HG02884 (cell line): ENCODE data around the gene GPATCH4.
"Not testable (repeated sequence)": the region's sequence is repeated elsewhere in the genome, so short reads cannot be mapped to it uniquely, and the experiment has no call there.

Experiments
- ATAC-seq: cut with Tn5 transposase; IDR thresholded peaks from one replicate; pipeline ENCODE4 v1.9.1; 2021; ENCODE audit warnings: mild to moderate bottlenecking, moderate library complexity; ENCODE audit not compliant: unreplicated experiment

GPATCH4 gene

DNA sequence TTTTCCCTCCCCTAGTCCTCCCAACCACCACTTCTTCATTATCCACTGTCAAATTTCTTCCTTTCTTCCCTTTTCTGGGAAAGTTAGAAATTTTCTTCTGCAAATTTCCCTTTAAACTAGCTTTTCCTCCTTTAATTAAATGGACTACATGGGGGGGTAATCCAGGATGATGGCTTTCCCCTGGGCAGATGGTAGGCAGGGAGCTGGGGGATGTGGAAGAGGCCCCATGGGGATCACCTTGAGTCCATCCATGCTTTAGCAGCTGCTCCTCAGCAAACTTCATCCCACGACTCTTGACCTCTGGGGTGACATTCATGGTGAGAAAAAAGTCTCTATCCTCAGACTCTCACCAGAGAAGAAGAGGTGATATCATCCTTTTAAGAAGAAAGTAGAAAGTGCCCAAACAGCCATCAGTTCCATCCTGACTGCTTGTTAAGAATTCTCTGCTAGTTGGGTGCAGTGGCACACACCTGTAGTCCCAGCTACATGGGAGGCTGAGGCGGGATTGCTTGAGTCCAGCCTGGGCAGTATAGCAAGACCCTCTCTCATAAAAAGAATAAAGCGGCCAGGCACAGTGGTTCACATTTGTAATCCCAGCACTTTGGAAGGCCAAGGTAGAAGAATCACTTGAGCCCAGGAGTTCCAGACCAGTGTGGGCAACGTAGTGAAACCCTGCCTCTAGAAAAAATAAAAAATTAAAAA lies 2.4 kb downstream of the GPATCH4 start:
- ATAC-seq = no peak

DNA sequence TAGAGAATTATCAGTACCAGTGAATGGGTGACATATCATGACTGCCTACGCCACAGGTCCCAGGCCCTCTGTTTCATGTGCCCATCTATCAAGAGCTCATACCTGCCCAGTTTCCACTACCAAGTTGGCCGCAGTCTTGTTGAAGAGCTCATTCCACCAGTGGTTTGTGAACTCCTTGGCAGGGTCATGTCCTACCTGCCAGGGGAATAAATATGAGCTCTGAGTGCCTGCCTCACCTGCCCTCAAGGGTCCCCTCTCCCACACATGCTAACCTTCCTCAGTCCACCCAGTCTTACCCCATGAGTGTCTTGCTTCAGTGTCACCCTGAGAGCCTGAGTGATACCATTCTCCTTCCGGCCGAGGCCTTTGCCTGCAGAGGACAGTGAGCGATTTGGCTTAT lies 3.2 kb downstream of the GPATCH4 start:
- ATAC-seq = no peak

DNA sequence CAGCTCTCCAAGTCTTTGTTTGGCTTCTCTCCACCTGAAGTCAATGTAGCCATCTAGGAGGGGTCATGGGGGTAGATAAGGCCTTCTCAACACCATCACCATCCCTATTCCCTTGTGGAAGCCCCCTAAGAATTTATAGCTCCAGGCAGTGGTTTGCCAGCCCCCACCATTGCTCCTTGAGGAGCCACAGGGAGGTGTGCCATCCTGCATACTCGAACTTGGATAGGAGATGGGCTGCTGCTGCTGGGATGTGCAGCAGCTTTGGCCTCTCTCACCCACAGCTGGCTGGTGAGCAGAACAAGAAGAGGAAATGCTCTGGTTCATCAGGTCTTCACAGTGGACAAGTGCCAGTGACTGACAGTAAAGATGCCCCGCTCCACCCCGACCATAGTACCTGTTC lies 4.9 kb downstream of the GPATCH4 start:
- no peak for ATAC-seq

DNA sequence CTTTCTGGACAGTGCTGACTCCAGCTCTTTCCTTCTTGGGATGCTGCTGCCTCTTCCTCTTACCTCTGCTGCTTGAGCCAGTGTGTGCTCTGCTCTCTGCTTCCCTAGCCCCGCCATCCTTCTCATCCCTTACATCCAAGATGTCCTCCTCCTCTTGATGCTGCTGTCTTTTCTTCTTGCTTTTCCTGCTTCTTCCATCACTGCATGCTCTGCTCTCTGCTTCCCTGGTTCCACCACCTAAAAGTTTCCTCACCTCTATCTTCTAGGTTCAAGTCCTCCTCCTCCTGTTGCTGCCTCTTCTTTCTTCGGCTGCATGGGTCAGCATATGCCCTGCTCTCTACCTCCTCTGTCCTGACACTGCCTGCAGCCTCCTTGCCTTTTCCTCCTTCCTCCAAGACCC lies 6.3 kb downstream of the GPATCH4 start:
- no peak for ATAC-seq

GRCh38 chr1:156594190-156594589 lies 7.1 kb downstream of the GPATCH4 start:
- ATAC-seq = no peak

- no peak for ATAC-seq
Observed at GRCh38 chr1:156593661-156593989, 7.7 kb downstream of the GPATCH4 start.

- no peak for ATAC-seq
Observed at GRCh38 chr1:156592910-156593660, 8.2 kb downstream of the GPATCH4 start.

DNA sequence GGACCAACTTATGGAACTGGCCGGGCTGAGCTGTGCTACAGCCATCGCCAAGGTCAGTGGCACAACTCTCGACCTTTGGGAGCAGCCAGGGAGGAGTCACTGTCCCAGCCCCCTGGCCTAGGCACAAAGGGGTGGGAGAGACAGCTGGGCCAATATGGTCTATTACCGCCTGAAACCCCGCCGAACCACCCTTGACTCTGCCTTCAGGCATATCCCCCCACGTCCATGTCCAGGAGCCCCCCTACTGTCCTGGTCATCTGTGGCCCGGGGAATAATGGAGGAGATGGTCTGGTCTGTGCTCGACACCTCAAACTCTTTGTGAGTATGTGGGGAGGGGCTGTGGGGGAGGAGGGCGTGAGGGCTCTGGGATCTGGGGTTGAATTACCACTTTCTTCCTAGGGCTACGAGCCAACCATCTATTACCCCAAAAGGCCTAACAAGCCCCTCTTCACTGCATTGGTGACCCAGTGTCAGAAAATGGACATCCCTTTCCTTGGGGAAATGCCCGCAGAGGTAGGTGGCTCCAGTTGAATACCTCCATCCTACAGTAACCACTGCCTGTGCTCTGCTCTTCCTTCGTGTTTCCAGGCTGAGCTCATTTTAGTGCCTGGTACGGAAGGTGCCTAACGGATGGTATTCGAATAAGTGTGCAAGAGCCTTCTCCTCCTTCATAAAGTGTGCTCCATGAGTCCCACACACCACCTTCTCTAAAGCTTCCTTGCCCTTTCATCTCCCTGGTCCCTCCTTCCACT lies 8.9 kb downstream of the GPATCH4 start:
- no peak for ATAC-seq

DNA sequence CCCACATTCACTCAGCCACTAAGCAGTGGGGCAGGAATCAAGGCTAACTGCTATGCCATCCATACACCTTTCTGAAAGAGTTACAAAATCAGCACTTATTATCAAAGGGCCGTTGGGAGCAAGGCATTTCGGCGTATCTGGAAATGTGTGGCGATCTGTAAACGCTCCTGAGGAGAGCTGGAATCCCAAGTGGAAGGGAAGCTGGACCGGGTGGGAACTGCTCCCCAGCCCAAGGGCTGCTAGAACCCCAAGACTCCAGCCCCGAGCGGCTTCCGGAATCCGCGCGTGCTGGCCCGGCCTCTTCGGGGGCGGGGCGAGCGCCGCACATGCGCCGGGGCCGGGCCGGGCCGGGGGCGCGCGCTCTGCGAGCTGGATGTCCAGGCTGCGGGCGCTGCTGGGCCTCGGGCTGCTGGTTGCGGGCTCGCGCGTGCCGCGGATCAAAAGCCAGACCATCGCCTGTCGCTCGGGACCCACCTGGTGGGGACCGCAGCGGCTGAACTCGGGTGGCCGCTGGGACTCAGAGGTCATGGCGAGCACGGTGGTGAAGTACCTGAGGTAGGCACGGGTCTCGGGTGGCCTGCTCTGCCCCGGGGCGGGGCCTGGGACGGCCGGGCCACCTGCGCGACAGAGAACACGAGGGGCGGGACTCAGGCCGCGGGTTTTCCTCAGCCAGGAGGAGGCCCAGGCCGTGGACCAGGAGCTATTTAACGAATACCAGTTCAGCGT lies 9.7 kb downstream of the GPATCH4 start, which contains the start of gene NAXE:
TSS of gene NAXE (plus strand) at position 345 of the 726 bp plus-strand sequence. CDS start at position 374, 29 bp downstream.
- ATAC-seq = peak; percentile 76

GRCh38 chr1:156591181-156591431 lies 10.2 kb downstream of the GPATCH4 start:
- peak; percentile 17 for ATAC-seq

DNA sequence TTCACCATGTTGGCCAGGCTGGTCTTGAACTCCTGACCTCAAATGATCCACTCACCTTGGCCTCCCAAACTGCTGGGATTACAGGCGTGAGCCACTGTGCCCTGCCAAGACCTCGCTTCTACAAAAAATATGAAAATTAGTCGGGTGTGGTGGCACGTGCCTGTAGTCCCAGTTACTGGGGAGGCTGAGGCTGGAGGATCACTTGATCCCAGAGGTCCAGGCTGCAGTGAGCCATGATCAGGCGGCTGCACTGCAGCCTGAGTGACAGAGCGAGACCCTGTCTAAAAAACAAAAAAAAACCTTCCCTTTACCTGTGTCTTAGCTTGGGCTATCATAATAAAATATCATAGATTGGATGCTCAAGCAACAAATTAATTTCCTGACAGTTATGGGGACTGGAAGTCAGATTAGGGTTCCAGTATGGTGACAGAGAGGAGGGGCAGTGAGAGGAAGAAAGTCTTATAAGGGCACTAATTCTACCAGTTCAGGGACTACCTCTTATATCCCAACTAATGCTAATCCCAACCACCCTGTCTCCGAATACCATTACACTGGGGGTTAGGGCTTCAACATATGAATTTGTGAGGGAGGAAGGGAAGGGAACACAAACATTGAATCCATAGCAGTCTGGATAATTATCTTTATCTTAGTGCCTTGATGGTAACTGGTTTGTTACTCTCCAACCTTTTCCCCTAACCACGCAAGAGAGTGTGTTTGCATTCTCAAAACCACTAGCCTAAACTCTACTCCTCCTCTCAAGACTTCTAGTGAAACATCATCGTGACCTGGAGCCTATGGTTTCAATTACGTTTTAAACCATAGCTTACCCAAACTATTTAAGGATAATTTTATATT lies 10.7 kb downstream of the GPATCH4 start:
- ATAC-seq = no peak

DNA sequence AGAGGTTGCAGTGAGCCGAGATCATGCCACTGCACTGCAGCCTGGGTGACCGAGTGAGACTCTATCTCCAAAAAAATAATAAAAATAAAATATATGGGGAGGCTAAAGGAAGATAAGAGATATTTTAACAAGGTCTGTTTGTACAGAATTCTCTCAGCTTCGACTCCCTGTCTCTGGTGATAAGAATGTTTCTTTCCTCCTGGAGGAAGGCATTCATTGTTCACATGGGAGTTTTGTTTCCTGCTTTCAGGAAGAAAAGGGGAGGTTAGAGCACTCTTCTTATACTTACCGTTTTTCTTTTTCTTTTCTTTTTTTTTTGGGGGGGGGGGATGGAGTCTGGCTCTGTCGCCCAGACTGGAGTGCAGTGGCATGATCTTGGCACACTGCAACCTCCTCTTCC lies 11.7 kb downstream of the GPATCH4 start:
- no peak for ATAC-seq

- not testable (repeated sequence) for ATAC-seq
Observed at GRCh38 chr1:156587927-156588326, 13.4 kb downstream of the GPATCH4 start.

GRCh38 chr1:156586892-156587477 lies 14.3 kb downstream of the GPATCH4 start:
- ATAC-seq = no peak

GRCh38 chr1:156586323-156586722 lies 15.0 kb downstream of the GPATCH4 start:
- ATAC-seq = no peak

- no peak for ATAC-seq
Observed at GRCh38 chr1:156584813-156585212, 16.5 kb downstream of the GPATCH4 start.

- no peak for ATAC-seq
Observed at GRCh38 chr1:156583821-156584622, 17.3 kb downstream of the GPATCH4 start.

GRCh38 chr1:156582388-156583017 lies 18.8 kb downstream of the GPATCH4 start:
- no peak for ATAC-seq
